GM18870 (cell line): ENCODE measurements around the gene IFT25.
"Not testable (repeated sequence)": the region's sequence is repeated elsewhere in the genome, so short reads cannot be mapped to it uniquely, and the experiment has no call there.

Experiments used
- ATAC-seq: cut with Tn5 transposase; IDR thresholded peaks from one replicate; pipeline ENCODE4 v1.9.1; 2021; ENCODE audit warnings: moderate library complexity; ENCODE audit not compliant: unreplicated experiment

Gene IFT25

DNA sequence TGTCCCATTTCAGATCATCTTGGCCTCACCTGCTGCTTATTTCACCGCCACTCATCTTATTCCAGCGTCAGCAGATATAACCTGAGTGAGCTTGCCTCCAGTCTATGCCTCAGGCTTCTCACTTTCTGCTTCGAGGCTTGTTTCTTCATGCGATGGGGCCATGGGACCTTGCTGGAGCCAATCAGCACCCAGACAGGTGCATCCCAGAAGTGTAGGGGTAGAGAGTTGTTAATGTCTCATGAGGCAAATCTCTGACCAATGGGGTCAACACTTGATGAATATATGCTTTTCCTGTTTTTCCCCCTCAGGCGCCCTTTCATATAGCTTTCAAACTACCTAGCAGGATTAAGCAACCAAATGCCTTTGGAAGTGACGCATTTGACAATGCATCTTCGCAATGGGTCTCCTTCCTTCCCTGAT lies 55.0 kb downstream of the IFT25 start:
- no peak for ATAC-seq

DNA sequence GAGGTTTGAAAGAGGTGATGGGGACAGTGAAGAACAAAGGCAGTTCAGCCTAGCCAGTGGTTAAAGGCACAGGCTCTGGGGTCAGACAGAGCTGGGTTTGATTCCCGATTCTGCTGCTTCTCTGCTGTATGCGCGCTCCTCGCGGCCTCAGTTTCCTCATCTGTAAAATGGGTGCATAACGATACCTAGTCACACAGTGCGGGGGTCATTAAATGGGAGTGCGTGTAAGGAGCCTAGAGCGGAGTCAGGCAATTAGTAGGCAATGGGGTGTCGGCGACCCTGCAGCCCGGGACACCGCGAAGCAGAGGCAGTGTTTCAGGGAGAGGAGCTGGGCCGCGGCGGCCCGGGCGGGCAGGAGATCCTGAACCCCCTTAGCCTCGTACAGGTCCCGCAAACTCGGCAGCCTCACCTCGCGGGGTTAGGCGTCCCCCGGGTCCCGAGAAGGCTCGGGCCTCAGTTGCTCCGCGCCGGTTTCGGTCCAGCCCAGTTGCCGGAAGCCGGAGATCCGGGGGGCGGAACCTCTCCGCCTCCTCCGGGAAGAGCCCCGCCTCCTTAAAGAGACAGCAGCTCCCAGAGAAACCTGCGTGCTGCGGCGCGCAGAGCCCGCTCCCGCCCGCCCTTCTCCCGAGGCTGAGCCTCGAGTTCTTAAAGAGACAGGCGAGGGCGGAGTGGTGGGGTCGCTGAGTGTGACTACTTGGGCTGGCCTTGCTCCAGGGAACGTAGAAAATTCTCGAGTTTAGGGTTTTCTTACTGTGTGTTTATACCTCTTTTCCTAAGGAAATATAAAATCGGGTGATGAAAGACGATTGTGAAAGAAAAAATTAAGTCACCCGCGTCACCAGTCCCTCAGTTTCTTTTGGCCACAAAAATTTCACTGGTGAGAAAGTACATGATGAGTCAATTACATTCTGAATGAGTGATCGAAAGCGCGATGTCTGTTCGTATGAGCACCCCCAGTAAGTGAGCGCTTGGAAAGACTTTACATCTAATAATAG lies 55.9 kb downstream of the IFT25 start, which contains the start of gene YIPF1:
TSS of gene YIPF1 (minus strand) at position 494 of the 995 bp plus-strand sequence. CDS start 860 bp downstream, outside the sequence.
- ATAC-seq = peak; percentile 78

DNA sequence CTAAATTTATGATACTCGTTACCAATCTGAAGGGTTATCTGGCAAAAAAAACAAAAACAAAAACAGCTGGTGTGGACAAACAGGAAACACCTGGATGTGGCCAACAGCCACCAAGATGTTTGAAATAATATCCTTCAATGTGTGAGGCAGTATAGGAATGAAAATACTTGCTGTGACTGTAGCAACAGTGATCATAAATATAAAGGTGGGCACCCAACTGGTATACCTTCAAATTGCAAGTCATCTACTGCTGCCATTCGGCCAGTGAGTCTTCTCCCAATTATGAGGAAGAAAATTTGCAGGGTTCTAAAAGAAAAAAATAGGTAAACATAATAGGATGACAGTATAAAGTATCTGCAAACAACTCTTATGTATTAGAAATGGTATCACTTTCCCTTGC lies 56.8 kb downstream of the IFT25 start:
- no peak for ATAC-seq

DNA sequence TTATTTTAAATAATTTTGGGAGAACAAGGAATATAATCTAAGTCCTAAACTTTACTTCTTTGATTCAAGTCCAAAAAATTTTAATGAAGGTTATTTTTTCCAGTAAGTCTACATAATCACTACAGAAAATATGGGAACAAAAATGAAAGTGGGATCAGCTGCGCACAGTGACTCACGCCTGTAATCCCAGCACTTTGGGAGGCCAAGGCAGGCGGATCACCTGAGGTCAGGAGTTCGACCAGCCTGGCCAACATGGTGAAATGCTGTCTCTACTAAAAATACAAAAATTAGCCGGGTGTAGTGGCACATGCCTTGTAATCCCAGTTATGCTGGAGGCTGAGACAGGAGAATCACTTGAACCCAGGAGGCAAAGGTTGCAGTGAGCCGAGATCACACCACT lies 61.9 kb downstream of the IFT25 start:
- ATAC-seq = not testable (repeated sequence)

DNA sequence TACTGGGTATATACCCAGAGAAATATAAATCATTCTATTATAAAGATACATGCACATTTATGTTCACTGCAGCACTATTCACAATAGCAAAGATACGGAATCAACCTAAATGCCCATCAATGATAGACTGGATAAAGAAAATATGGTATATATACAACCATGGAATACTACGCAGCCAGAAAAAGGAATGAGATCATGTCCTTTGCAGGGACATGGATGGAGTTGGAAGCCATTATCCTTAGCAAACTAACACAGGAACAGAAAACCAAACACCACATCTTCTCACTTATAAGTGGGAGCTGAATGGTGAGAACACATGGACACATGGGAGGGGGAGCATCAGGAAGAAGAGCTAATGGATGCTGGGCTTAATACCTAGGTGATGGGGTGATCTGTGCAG lies 63.6 kb downstream of the IFT25 start:
- not testable (repeated sequence) for ATAC-seq

DNA sequence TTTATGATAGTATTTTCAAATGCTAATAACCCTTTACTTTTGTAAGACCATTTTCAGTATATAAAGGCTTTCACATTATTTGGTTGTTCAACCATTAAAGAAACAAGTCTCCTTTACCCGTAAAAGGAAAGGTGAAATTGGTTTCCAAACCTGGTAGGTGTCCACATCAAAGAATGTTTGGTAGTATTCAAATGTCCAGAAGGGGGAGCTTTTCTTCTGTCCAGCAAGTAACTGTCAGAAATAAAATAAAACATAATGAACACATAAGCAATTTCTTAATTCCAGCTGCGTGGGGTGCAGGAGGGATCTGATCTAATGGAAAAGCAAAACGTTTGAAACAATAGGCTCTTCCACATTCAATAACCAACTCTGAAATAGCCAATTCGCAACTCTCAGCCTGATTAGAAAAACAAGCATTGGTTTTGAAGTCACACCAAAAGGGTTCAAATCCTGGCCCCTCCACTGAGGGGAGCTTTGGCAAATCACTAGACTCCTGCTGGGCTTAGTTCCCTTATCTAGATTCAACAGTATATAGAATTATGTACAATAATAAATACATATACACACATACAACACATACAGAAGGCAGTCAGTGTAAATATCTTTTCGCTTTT lies 66.9 kb downstream of the IFT25 start:
- no peak for ATAC-seq

DNA sequence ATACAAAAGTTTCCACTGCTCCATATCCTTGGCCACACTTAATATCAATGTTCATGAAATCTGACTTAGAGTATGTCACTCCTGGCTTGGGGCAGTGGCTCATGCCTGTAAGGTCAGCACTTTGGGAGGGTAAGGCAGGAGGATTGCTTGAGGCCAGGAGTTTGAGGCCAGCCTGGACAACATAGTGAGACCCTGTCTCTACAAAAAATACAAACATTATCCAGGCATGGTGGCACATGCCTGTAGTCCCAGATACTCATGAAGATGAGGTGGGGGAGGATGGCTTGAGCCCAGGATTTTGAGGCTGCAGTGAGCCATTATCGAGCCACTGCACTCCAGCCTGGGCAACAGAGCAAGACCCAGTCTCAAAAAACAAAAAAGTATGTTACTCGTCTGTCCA lies 70.3 kb downstream of the IFT25 start:
- not testable (repeated sequence) for ATAC-seq

DNA sequence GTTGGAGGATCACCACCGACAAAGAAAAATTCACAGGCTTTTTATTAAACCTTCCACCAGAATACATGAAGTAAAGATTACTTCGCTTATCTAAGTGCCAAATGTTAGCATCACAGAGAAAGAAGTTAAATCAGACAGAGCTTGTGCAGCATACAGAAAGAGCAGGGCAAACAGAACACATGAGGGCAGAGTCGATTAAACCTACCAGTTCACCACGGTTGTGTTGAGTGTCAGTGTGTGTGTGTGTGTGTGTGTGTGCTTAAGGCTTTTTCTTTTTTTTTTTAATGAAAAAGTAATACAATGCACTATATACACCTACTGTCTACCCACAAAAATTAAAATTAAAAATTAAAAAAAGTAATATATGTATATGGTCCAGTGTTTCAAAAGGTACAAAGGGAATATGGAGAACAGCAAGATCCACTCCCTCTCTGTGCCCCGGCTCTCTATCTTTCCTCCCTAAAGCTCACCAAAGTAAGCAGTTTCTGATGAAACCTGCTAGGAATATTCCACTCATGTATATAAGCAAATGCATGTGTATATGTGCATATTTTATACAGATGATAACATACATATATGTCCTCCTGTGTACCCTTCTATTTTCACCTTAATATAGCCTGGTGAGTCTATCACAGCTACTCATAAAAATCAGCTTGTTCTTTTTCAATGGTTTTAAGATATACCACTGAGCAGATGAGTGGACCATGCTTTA lies 73.6 kb downstream of the IFT25 start:
- ATAC-seq = no peak
